Right lobe of liver (tissue), 6 donors: Measurements from ENCODE around the gene NT5E. TPM values are rescaled to one million over a fixed set of nuclear protein-coding genes. Genes with fewer than 3 reads are reported as not detected.
"Not testable (repeated sequence)": the region's sequence is repeated elsewhere in the genome, so short reads cannot be mapped to it uniquely, and the experiment has no call there.

Experiments used
- ATAC-seq, 4 donors: fragments of 200-7000 bp; cut with Tn5 transposase; one replicate each; pipeline ENCODE4 v1.9.1; 2020; ENCODE audit warnings: mild to moderate bottlenecking in 4 of 4, moderate library complexity in 4 of 4
- DNase-seq, 3 donors: peaks; one replicate each; pipeline ENCODE4 v3.0.0-alpha.2; 2020
- H3K27ac ChIP-seq, 3 donors: fragments of 200-600 bp; one replicate each; pipeline ENCODE4 v1.8.0; 2022
- H3K27me3 ChIP-seq, 2 donors: fragments of 200-600 bp; one replicate each; pipeline ENCODE4 v1.8.0; 2022
- H3K36me3 ChIP-seq, 4 donors: fragments of 200-600 bp; sonication (generic) in 1 of 4; one replicate each; pipeline versions ENCODE4 v1.5.1 to v1.8.0; 2017 to 2022; ENCODE audit warnings: control low read depth in 1 of 4
- H3K4me1 ChIP-seq, 4 donors: fragments of 200-600 bp; sonication (generic) in 1 of 4; one replicate each; pipeline versions ENCODE4 v1.5.1 to v1.8.0; 2017 to 2022; ENCODE audit warnings: control low read depth in 1 of 4
- H3K4me3 ChIP-seq, 3 donors: fragments of 200-600 bp; one replicate each; pipeline ENCODE4 v1.8.0; 2022
- H3K9me3 ChIP-seq, 4 donors: fragments of 200-600 bp; sonication (generic) in 1 of 4; one replicate each; pipeline versions ENCODE4 v1.5.1 to v1.8.0; 2017 to 2022; ENCODE audit warnings: control low read depth in 1 of 4
- CTCF ChIP-seq, 4 donors: fragments of 200-600 bp in 3 of 4; fragments of 450-650 bp in 1 of 4; IDR thresholded peaks; one replicate each; pipeline versions ENCODE4 v1.5.1 to v1.8.0; 2016 to 2022; ENCODE audit warnings: antibody characterized with exemption in 4 of 4, mild to moderate bottlenecking in 2 of 4
- POLR2A ChIP-seq: fragments of 450-650 bp; IDR thresholded peaks from one replicate; pipeline ENCODE4 v1.6.1; 2017; ENCODE audit warnings: antibody characterized with exemption, mild to moderate bottlenecking
- WGBS: methylation state at CpG from one replicate; pipeline ENCODE4 v1.1.6; 2018; ENCODE audit warnings: low coverage, low lambda C conversion rate; ENCODE audit not compliant: insufficient coverage; ENCODE audit errors: missing lambda C conversion rate; 5-methylcytosine and 5-hydroxymethylcytosine counted together
- intact Hi-C, 2 donors: fragments of 100-400 bp; cut with DNase I; formaldehyde crosslinking; loops; one replicate each; pipeline versions ENCODE4 v1.11.2 to v1.14.1; 2022
- total RNA-seq, 6 experiments: library from RNA; depleted of rRNA in 2 of 6; stranded (reverse); fragments of >200 nt in 2 of 6; fragmentation: NEBNext Ultra II Directional in 3 of 6; extraction: Animal tissue kit (Norgen Biotek cat#: 25700) in 3 of 6; gene quantifications; one replicate each; pipeline versions ENCODE4 v1.1.0 to v1.2.4, GENCODE V29; 2016 to 2023
- donor health status: DM: no; HTN: yes; CAD: no.
- donor health status: DM: no; HTN: no; CAD: no.
- donor health status: DM: no; HTN: no; CAD: no.
- donor health status: DM: no; HTN: yes; CAD: no.
- donor health status: DM: no; HTN: yes; CAD: no.

NT5E gene
- total RNA-seq, 6 experiments from 2014 or later = 19.3 to 31.8 (median 25.8) TPM

GRCh38 chr6:85498596-85499258, 48.8 kb downstream of the NT5E start:
- whole genome bisulfite sequencing = 0% methylated on average over 1 of the region's 2 CpGs
- no peaks in the 10 kb centered on the region for H3K9me3 ChIP-seq
- peaks cover 0 to 11% (median 4%) of the 10 kb centered on the region in 4 donors for H3K4me1 ChIP-seq
- intact Hi-C loops = no loop called here
- H3K4me3 ChIP-seq = no peak overlapping the region
- H3K27ac ChIP-seq = no peak overlapping the region
- DNase-seq (no peak), ATAC-seq (peak; percentile 75 to 91 (median 83))
- TF ChIP-seq CTCF (IDR thresholded peaks at IDR 0.05) (no peak), POLR2A (no peak)
- no peaks in the 10 kb centered on the region for H3K36me3 ChIP-seq
- no peaks in the 10 kb centered on the region for H3K27me3 ChIP-seq

GRCh38 chr6:85506441-85507093, 56.7 kb downstream of the NT5E start:
- peaks cover 0 to 25% (median 11%) of the 10 kb centered on the region in 4 donors for H3K36me3 ChIP-seq
- ATAC-seq = no peak
- 89% methylated on average over 8 of the region's 8 CpGs for WGBS

GRCh38 chr6:85516168-85516567, 66.3 kb downstream of the NT5E start:
- Histone ChIP-seq H3K27ac (no peak overlapping the region), H3K36me3 (peaks cover 0 to 30% (median 14%) of the 10 kb centered on the region in 4 donors)

More at GRCh38 chr6:85506441-85507093, 56.7 kb downstream of the NT5E start:
- no peaks in the 10 kb centered on the region for H3K27me3 ChIP-seq
- intact Hi-C loops = no loop called here
- no peaks in the 10 kb centered on the region for H3K9me3 ChIP-seq
- H3K27ac ChIP-seq = no peak overlapping the region
- TF ChIP-seq CTCF (IDR thresholded peaks at IDR 0.05) = no peak
- TF ChIP-seq POLR2A = no peak
- DNase-seq = no peak
- no peak overlapping the region for H3K4me3 ChIP-seq
- H3K4me1 ChIP-seq = no peaks in the 10 kb centered on the region

GRCh38 chr6:85524281-85524680, 74.4 kb downstream of the NT5E start:
- ATAC-seq, H3K4me3 ChIP-seq, DNase-seq, H3K27me3 ChIP-seq, H3K27ac ChIP-seq, intact Hi-C loops, H3K9me3 ChIP-seq, H3K4me1 ChIP-seq: not testable (repeated sequence)
- H3K36me3 ChIP-seq = peaks cover 0 to 12% (median 2%) of the 10 kb centered on the region in 4 donors
- 81% methylated on average over 2 of the region's 2 CpGs for WGBS

More at GRCh38 chr6:85516168-85516567, 66.3 kb downstream of the NT5E start:
- peak in 2 of 4 donors; percentile 45 to 59 for ATAC-seq
- intact Hi-C loops = no loop called here
- Histone ChIP-seq H3K27me3 (no peaks in the 10 kb centered on the region), H3K4me3 (no peak overlapping the region), H3K9me3 (no peaks in the 10 kb centered on the region), H3K4me1 (no peaks in the 10 kb centered on the region)
- no peak for DNase-seq
- no peak for TF ChIP-seq CTCF (IDR thresholded peaks at IDR 0.05)
- TF ChIP-seq POLR2A = no peak

GRCh38 chr6:85537055-85537494, 87.2 kb downstream of the NT5E start:
- no peaks in the 10 kb centered on the region for H3K27me3 ChIP-seq
- peak in 3 of 4 donors; percentile 34 to 43 (median 43) for ATAC-seq
- intact Hi-C loops = no loop called here

More at GRCh38 chr6:85537055-85537494, 87.2 kb downstream of the NT5E start:
- 40% methylated on average over 2 of the region's 2 CpGs for WGBS
- no peak overlapping the region for H3K27ac ChIP-seq
- no peaks in the 10 kb centered on the region for H3K9me3 ChIP-seq
- H3K4me1 ChIP-seq = no peaks in the 10 kb centered on the region
- TF ChIP-seq CTCF (IDR thresholded peaks at IDR 0.05) = peak; percentile 37 to 64 (median 56)
- TF ChIP-seq POLR2A = no peak
- DNase-seq = no peak
- no peak overlapping the region for H3K4me3 ChIP-seq
- H3K36me3 ChIP-seq = peaks cover 0 to 29% (median 7%) of the 10 kb centered on the region in 4 donors
